Activated CD4-positive, CD25-positive, alpha-beta regulatory T cell treated with anti-CD3 and anti-CD28 coated beads, Interleukin-2, amount 50 U/mL, for 16 hours (primary cell): ENCODE data around the gene SH3RF1.
"Not testable (repeated sequence)": the region's sequence is repeated elsewhere in the genome, so short reads cannot be mapped to it uniquely, and the experiment has no call there.

Experiments used
- DNase-seq: peaks from one replicate; pipeline ENCODE4 v3.0.0-alpha.2; 2020; ENCODE audit warnings: low read depth, low spot score

Gene SH3RF1

GRCh38 chr4:169201222-169202144, 69.3 kb downstream of the SH3RF1 start:
- DNase-seq: no peak

- DNase-seq: no peak
These were observed 70.3 kb downstream of the SH3RF1 start for GRCh38 chr4:169200361-169201030.

- DNase-seq: no peak
These were observed 71.6 kb downstream of the SH3RF1 start for GRCh38 chr4:169199184-169199583.

- no peak for DNase-seq
These were observed 72.6 kb downstream of the SH3RF1 start for GRCh38 chr4:169198167-169198566.

GRCh38 chr4:169197206-169197605, 73.5 kb downstream of the SH3RF1 start:
- DNase-seq: not testable (repeated sequence)

- DNase-seq: no peak
These were observed 75.7 kb downstream of the SH3RF1 start for GRCh38 chr4:169195032-169195431.

- DNase-seq: not testable (repeated sequence)
These were observed 80.8 kb downstream of the SH3RF1 start for GRCh38 chr4:169189968-169190367.

GRCh38 chr4:169189372-169189771, 81.4 kb downstream of the SH3RF1 start:
- DNase-seq: no peak

- DNase-seq: no peak
These were observed 82.6 kb downstream of the SH3RF1 start for GRCh38 chr4:169188204-169188603.

- no peak for DNase-seq
These were observed 85.4 kb downstream of the SH3RF1 start for GRCh38 chr4:169185133-169185956.

- no peak for DNase-seq
These were observed 86.1 kb downstream of the SH3RF1 start for GRCh38 chr4:169184686-169185085.

- no peak for DNase-seq
These were observed 86.5 kb downstream of the SH3RF1 start for GRCh38 chr4:169184236-169184635.

- DNase-seq: no peak
These were observed 87.2 kb downstream of the SH3RF1 start for GRCh38 chr4:169183581-169183980.

- DNase-seq: no peak
These were observed 90.9 kb downstream of the SH3RF1 start for GRCh38 chr4:169179609-169180521.

- not testable (repeated sequence) for DNase-seq
These were observed 92.7 kb downstream of the SH3RF1 start for GRCh38 chr4:169178092-169178491.

GRCh38 chr4:169175476-169175875, 95.3 kb downstream of the SH3RF1 start:
- no peak for DNase-seq

- DNase-seq: no peak
These were observed 95.7 kb downstream of the SH3RF1 start for GRCh38 chr4:169175035-169175434.

- DNase-seq: no peak
These were observed 96.5 kb downstream of the SH3RF1 start for GRCh38 chr4:169174247-169174646.

GRCh38 chr4:169167957-169168858, 102.5 kb downstream of the SH3RF1 start:
- no peak for DNase-seq
